Vagina (tissue), 2 donors: ENCODE results near the gene TRABD2B.

Source experiments
- POLR2AphosphoS5 ChIP-seq, 2 donors: sonication (generic); formaldehyde crosslinking; IDR thresholded peaks; one replicate each; pipeline ENCODE4 v1.9.0; 2017; ENCODE audit warnings: antibody characterized with exemption in 2 of 2, mild to moderate bottlenecking in 2 of 2, low read depth in 1 of 2; ENCODE audit not compliant: insufficient read depth in 1 of 2
- TF ChIP-seq, protein P1 (sequence below), 3 experiments: fragments of 450-650 bp in 2 of 3; fragments of 200-600 bp in 1 of 3; sonication (generic) in 1 of 3; IDR thresholded peaks; one replicate each; pipeline ENCODE4 v1.5.1; 2017 to 2019; ENCODE audit warnings: antibody characterized with exemption in 3 of 3, mild to moderate bottlenecking in 2 of 3, moderate library complexity in 2 of 3

DNA sequence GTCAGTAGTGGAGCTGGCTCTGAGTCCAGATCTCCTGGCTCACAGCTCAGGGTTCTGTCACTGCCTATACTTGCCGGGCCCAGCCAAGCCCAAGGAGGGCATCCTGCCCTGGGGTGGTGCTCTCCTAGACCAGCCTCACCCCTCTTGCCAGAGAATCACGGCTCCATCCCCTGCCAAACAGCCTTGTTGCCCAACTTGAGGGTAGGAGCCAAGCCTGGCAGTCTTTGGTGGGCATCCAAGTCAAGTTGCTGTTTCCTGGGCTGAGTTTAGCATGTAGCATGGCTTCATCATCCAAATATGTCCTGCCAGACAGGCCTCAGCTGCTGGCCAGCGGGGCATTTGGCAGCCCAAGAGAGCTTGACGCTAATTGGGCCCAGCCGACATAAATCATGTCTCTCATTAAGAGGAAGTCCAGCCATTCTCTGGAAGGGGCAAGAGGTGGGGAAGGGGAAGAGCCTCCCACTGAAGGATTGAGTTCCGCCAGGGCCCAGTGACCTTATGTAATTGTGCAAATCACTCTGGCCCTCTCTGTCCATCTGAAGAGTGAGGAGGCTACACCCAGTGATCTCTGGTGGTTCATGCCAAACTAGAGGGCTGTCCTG is 22.6 kb upstream of the TRABD2B start:
- TF ChIP-seq, protein P1, sequence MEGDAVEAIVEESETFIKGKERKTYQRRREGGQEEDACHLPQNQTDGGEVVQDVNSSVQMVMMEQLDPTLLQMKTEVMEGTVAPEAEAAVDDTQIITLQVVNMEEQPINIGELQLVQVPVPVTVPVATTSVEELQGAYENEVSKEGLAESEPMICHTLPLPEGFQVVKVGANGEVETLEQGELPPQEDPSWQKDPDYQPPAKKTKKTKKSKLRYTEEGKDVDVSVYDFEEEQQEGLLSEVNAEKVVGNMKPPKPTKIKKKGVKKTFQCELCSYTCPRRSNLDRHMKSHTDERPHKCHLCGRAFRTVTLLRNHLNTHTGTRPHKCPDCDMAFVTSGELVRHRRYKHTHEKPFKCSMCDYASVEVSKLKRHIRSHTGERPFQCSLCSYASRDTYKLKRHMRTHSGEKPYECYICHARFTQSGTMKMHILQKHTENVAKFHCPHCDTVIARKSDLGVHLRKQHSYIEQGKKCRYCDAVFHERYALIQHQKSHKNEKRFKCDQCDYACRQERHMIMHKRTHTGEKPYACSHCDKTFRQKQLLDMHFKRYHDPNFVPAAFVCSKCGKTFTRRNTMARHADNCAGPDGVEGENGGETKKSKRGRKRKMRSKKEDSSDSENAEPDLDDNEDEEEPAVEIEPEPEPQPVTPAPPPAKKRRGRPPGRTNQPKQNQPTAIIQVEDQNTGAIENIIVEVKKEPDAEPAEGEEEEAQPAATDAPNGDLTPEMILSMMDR (IDR thresholded peaks at IDR 0.05) = no peak
- peak; percentile 33 to 66 for TF ChIP-seq POLR2AphosphoS5 (IDR thresholded peaks at IDR 0.05; ENCODE audit: insufficient read depth in 1 of 2, low read depth in 1 of 2)
